ENCODE measurements around the gene MAP3K7. TPM values are rescaled to one million over a fixed set of nuclear protein-coding genes. Genes with fewer than 3 reads are reported as not detected.

The MAP3K7 gene
- total RNA-seq = 20.7 TPM
- long read RNA-seq, full-length matches to known transcripts = 79 of 98 reads
- long read RNA-seq, partial matches to known transcripts = 2 of 98 reads
- long read RNA-seq, other reads (novel, unspliced or antisense) = 17 of 98 reads

DNA sequence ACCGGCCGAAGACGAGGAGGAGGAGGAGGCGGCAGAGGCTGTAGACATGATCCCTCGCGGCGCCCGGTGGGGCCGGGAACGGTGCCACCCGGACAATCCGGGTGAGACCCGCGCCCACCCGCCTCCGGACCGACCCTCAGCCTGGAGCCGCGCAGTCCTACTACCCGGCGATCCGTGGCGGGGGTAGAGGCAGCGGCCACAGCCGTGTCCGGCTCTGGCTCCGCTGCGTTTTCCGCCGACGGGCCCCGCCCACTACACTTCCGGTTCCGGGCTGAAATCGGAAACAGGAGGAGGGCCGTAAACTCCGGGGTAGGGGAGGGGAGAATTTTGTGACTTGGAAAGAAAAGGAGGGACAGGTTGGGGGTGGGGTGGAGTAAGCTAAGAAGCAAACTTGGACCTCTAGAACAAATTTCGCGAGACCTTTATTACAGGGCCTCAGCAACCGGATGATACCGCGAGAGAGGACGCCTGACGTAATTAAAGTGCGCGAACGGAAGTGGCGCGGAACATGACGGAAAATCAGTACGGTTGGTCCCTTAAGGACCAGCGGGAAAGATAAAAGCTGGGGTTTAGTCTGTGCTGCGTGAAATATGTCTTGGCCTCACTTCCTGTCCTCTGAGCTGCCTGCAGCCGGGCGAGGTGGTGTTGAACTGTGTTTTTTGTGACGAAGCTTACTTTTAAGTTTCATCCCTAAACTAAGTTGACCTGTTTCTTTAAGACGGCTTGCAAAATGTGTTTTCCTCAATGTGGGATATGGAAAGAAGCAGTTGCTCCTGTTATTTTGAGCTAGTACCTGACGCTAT lies at the start of gene MAP3K7:
MAP3K7 (minus strand) TSS at position 237 of the 803 bp plus-strand sequence; CDS start at position 48, 189 bp downstream.
- peak; percentile 94 for DNase-seq (ENCODE audit: low spot score)

- no peak for DNase-seq (ENCODE audit: low spot score)
Observed at GRCh38 chr6:90631046-90631445, 44.2 kb upstream of the MAP3K7 start.

- DNase-seq (ENCODE audit: low spot score) = no peak
Observed at GRCh38 chr6:90621581-90621980, 34.7 kb upstream of the MAP3K7 start.

- no peak for DNase-seq (ENCODE audit: low spot score)
Observed at GRCh38 chr6:90619221-90619620, 32.3 kb upstream of the MAP3K7 start.

GRCh38 chr6:90612313-90612680 lies 25.4 kb upstream of the MAP3K7 start:
- no peak for DNase-seq (ENCODE audit: low spot score)

DNA sequence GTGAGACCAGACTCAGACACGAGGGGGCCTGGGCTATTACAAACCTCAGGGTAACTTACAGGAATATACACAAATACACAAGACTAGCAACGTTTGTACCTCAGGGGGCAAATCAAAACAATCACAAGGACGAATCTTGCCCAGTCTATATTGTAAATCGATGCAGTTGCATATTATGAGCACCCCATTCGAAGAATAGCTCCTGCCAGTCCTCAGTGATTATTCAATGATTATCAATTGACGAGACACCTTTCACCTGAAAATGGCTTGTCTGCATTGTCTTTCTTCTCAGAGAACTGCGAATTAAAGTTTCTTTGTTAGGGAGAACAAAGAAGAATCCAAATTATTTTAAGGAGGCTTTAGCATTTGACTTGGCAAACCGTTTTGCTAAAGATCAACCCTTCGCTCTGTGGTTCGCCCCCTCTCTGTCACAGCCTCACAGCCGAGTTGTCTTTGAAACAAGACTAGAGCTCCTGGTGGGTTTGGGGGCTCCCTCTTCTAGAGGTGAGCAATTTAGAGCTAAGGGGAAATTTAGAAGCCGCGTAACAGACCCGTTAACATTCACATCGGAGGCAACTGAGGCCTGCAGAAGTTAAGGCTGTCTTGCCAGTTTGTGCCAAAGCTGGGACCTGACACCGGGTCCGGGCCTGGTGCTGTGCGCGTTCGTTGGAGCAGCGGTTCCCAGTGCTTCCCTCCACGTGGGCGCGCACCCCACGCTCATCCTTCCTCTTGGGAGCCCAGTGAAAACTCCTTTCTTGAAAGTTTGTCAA lies 24.9 kb upstream of the MAP3K7 start:
- no peak for DNase-seq (ENCODE audit: low spot score)

DNA sequence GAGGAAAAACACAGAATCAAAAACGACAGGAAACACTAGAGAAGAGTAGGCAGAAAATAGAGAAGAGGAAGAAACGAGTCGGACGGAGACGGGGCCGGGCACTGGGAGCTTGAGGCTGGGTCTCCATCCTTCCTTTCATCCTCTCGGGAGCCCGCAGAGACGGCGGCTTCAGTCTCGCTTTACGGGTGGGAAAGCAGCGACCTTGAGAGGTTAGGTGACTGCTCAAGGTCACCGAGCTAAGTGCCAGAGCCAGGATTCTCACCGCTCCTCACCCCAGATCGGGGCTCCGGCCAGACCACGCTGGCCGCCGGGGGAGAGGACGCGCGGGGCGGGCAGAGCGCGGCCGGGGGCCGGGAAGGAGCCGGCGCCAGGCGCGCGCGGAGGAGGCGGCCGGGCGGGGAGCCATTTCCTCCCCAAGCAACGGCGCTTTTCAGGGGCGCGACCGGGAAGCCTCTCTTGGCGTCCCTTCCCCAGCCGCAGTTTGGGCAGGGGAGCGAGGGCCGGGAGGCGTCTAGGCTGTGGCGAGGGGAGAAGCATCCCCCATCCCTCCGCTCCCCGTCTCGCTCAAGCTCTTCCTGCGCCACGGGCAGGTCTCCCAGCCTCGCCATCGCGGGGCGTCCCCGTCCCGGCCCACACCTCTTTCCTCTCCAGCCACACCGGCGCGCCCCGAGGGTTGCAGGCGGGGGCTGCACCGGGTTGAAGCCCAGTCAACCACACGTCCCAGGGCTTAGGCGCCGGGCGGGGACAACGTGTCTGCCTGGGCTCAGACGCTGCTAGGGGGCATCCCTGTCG lies 24.1 kb upstream of the MAP3K7 start:
- DNase-seq (ENCODE audit: low spot score) = peak; percentile 87

DNA sequence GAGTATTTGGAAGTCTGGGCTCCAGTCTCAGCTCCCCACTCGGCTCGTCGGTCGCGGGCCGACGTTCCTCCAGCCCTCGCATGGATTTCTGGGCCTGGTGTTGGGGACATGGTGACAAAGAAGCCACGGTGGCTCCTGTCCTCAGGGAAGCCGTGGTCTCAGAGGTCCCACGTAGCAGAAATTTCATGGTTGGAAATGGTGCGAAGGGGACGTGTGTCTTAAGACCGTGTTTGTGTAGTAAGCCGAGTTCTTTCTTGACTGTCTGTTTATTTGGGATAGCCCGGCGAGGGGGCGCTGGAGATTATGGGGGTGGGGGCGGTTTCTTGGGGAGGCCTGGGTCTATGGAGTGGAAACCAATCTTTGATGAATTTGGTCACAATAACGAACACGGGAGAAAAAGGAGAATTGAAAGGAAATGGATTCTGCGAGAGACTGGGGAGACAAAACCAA lies 23.5 kb upstream of the MAP3K7 start:
- no peak for DNase-seq (ENCODE audit: low spot score)

DNA sequence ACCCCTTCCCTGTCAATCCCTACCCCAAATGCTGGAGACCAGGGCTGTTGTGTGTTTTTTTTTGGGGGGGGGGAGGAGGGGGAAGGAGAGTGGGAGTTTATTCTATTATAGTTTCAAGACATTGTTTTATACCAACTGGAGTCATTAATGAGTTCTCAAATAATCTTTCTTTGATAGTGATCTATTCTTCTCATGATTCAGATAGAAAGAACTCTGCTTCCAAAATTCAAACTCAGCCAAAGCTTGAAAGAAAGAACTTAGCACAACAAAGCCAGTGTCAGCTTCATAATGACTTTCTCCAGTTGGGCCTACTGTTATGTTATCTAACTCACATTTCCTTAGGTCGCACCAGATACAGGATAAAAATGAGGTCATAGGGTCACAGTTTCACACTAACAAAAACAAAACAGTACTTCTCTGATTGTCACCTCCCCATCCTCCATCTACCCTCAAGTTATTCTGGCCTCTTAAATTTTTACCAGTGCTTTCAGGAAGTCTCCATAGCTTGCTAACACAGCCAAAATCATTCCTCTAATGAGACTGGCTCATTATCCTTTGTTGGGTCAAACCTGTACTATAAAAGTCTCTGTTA lies 19.0 kb upstream of the MAP3K7 start:
- no peak for DNase-seq (ENCODE audit: low spot score)

DNA sequence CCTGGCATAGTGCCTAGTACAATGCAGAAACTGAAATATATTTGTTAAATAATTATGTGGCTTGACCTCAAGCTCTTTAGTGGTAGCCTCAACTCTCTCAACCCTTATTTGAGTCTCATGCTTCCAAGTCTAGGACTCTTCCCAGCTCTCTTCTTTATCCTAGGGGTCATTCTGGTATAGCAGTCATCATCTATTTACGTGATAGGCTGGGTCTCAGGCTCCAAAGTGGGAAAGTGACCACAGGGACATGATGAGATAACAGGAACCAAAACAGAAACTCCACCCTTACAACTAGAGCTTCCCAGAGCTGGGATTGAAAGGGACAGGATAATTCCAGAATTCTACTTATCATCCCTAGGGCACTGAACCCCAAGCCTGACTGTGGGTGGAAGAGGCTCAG lies 17.7 kb upstream of the MAP3K7 start:
- no peak for DNase-seq (ENCODE audit: low spot score)

GRCh38 chr6:90599151-90599550 lies 12.3 kb upstream of the MAP3K7 start:
- DNase-seq (ENCODE audit: low spot score) = no peak

GRCh38 chr6:90598192-90598951 lies 11.5 kb upstream of the MAP3K7 start:
- no peak for DNase-seq (ENCODE audit: low spot score)

- DNase-seq (ENCODE audit: low spot score) = no peak
Observed at GRCh38 chr6:90596967-90597539, 10.2 kb upstream of the MAP3K7 start.

- DNase-seq (ENCODE audit: low spot score) = no peak
Observed at GRCh38 chr6:90595854-90596253, 9.0 kb upstream of the MAP3K7 start.

DNA sequence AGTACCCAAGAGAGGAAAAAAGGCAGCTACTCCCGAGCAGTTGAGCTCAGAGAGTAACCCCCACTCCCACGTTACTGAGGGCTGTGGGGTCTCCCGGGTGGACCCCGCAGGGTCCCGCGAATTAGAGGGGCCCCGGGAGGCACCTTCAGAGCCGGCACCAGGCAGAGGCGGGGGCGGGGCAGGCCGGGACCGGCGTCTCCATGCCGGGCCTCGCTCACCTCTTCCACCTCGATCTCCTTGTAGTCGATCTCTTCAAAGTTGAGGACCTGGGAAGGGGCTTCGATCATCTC lies 381 bp downstream of the MAP3K7 start:
- DNase-seq (ENCODE audit: low spot score) = no peak

GRCh38 chr6:90584636-90585255 lies 2.1 kb downstream of the MAP3K7 start:
- no peak for DNase-seq (ENCODE audit: low spot score)

DNA sequence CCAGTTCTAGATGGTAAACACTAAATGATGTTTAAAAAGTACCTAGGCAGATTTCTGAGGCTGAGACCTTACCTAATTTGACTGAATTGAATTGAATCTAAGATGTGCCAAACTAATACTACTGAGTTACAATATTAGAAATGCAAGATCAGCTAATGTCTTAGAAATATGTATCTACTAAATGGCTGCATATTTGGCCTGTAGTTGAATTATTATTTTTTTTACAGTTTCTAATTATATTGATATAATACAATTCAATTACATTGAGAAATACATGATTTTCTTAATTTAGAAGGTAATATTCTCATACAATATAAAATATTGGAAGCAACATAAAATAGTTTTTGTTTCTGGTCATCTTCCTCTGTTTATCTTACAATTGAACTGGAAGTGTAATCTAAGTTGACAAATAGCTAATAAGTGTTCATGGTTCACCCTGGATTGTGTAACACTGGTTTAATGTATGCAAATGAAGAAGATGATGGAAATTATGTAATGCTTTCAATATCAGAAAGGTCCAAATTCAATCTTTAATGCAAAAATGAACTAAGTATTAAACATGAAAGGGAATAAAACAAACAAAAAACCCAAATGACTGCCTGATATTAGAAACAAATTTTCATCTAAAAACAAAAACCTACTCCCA lies 2.9 kb downstream of the MAP3K7 start:
- no peak for DNase-seq (ENCODE audit: low spot score)

DNA sequence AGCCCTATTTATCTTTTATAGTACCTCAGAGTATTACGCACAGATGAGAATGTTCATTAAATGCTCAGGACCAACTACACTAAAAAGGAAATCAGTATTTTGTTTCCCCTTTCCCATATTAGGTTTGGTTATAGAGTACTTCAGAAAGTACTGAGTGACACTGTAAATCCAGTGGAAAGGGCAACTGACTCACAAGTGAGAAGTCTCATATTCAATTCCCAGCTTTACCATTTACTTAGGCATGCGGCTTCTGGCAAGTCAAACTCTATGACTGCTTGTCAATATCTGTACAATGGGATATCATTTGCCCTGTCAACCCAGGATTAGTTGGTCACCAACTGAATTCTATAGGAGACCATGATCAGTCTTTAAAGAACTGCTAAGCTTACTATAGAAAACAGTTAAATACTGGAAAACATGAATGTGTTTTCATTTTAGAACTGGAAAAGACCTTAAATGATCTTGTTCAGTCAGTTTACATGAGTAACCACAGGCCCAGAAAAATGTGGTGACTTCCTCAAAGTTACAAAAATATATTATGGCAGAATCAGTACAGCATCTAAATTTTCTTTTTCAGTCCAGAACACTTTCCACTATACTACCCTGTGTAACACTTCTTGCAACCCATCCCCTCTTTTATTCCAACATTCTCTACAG lies 3.6 kb downstream of the MAP3K7 start:
- DNase-seq (ENCODE audit: low spot score) = no peak

DNA sequence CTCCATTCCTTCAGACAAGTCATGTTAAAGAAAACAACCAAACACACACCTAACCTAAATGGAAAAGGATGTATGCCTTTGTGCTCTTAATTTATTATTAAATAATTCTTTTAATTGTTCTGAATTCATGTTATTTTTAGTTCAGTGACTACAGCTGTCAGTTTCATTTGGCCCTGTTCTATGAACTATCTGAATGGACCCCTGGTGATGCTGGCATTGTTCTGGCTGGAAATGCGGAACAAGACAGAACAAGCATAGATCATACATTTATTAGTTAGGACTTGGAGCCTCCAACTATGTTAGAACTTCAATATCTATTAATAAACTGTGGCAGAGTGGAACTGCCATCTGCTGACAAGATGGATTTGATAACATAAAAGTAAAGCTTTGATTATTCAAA lies 5.7 kb downstream of the MAP3K7 start:
- no peak for DNase-seq (ENCODE audit: low spot score)
